AML-193 (cell line): ENCODE data around the gene LRRC8D.
A peak's percentile ranks its signal among the peaks of the same experiment; 100 is the strongest.

ENCODE experiments used
- DNase-seq, 2 experiments: peaks; one replicate each; lab custom pipeline; 2025; lab: John Stamatoyannopoulos, UW

LRRC8D gene

DNA sequence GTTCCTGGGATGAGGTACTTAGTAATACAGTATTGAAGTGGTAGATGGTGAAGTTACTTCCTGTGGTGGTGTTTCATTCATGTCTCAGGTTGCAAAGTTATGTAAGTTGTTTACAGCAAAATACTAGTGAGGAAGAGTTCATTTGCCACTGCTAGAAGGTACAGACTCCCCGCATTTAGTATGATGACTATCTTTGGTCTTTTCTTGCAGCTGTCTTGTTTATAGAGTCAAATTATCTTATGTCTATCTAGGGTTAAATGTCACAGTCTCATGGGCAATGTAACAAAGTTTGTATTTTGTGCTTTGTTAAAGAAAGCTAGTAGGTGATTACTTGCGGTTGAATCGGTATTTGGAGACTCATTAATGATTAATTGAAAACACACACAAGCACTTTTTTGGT lies 50.2 kb downstream of the LRRC8D start:
- DNase-seq, result no peak

DNA sequence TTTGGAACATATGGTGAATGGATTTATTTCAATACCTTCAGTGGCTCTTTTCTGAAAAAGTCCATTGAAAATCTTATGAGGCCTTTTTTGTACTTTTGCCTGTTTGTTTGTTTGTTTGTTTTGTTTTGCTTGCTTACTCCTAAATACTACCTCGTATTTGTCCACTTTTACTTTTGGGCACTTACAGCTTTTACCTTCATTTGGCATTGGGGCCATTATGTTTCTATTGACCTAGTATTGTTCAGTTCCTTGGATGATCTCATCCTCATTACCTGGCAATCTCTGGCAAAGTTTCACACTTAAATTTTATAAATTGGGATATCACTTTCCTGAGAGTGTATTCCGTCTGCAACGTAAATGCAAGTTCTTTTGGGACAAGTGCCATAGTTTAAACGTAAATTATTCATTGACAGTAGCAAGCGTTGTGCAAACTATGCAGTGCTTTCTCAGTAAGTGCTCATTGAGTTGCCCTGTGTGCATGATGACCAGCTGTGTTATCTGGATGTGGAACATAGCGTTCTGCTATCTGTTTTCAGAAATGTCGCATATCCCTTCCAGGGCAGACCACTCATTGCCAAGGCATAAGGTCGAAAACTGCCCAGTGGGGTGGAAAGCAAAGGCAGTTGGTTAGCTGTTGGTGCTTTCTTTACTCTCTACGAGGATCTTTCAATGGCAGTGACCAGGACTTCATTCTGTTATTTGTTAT lies 51.1 kb downstream of the LRRC8D start:
- DNase-seq, result no peak

DNA sequence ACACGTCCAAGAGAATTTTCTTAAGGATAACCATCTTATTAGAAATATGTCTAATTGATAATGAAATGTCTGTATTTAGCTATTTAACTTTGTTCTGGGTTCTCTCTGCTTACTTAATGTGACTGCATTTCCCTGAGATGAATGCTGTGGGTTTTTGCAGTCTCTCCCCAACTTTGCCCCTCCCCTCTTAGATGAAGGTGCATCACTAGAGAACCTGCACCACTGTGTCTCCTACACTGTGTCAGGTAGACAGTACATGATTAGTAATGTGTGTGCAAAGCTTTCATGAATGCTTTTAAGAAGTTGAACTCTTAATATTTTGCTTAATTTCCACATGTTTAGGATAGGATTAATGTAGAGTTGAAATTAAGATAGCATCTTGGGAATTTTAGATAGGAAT lies 51.7 kb downstream of the LRRC8D start:
- DNase-seq, result no peak

DNA sequence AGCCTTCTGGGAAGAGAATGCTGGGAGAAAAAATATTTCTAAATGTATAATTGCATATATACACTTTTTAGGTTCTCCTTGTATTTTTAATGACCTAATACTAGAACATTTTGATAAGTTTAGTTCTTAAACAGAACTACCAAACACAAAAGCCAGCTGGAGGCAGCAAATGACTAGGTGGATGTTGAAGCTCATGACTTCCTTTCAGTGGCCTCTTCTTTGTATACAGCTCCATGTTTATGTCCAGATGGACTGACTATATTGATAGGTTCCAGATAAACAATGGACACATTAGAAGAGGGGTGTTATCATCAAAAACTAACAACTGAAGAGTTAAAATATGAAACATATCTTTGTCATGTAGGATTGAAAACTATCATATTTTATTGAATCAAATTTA lies 52.5 kb downstream of the LRRC8D start:
- no peak for DNase-seq

DNA sequence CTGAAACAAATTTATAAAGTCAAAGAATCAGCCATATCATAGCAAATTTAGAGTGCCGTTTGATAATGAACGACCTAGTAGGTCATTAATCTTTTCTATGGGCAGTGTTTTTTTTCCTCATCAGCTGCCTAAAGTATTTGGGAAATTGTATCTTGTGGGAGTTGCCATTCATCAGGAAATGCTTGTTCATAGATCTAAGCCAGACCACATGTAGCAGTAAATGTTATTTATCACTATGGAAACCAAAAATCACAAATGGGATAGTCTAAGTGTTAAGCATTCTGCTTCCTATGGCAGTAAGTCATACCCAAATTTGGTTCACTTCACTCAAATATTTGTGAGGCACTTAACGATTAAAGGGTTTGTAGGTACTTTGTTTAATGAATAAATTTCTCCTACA lies 52.9 kb downstream of the LRRC8D start:
- no peak for DNase-seq

DNA sequence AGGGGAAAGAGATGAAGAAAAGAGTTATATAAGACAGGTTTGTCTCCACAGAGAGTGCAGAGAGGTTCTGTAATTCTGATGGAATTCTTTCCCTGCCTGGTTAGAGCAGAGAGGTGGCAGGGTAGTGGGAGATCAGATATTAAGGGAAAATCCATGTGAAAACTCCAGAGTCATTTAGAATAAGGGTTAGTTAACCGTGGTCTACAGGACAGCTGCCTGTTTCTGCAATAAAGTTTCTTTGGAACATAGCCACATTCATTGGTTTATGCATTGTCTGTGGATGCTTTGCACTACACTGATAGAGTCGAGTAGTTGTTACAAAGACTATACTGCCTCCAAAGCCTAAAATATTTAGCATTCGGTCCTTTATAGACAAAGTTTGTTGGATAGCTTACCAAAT lies 55.6 kb downstream of the LRRC8D start:
- no peak for DNase-seq

DNA sequence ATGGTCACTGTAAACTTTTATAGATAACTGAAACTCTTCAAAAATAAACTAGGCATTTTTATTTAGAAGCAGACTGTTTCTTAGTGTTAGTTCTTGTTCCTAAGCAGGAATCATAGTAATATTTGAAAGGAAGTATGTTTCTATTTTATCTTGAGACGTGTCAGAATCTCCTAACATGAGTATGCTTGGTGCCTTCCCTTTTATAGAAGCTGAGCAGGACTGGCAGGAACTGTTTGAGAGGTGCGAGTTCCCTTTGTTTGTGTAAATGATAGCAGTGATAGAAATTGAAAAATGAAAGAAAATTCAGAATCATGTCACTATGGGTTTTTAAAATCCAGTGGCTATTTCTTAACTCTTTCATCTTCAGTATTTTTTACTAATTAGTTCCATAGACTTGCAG lies 56.9 kb downstream of the LRRC8D start:
- DNase-seq, result no peak

DNA sequence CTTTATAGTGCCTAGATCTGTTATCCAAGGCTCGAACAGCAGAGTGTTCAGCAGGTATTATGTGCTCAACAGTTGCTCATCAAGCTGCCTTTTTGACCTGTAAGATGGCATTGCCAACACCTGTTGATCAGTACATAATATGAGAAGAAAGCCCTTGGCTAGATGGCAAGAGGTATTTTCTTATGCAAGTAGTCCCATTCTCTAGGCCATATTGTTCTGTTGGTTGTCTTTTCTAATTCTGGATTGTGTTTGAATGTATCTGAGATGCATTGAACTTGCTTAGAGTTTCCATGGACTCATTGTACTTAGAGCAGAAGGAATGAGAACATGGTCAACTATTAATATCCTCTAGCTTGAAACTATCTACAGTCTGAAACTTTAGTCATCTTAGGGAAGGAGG lies 57.4 kb downstream of the LRRC8D start:
- no peak for DNase-seq

DNA sequence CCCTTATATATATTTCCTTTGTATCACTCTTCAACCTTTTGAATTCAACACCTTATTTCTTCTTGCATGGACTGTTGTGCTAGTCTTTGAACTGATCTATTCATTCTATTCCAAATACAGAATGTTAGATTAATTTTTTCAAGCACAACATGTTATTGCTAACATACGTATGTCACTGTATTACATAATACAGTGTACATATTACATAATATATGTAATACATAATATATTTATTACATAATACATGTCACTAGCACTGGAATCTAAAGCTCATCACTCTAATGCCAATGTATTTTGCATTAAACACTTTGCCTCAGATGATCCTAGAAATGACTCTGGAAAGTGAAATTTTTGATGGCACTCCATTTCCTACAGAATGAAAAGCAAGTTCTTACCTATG lies 59.8 kb downstream of the LRRC8D start:
- no peak for DNase-seq

DNA sequence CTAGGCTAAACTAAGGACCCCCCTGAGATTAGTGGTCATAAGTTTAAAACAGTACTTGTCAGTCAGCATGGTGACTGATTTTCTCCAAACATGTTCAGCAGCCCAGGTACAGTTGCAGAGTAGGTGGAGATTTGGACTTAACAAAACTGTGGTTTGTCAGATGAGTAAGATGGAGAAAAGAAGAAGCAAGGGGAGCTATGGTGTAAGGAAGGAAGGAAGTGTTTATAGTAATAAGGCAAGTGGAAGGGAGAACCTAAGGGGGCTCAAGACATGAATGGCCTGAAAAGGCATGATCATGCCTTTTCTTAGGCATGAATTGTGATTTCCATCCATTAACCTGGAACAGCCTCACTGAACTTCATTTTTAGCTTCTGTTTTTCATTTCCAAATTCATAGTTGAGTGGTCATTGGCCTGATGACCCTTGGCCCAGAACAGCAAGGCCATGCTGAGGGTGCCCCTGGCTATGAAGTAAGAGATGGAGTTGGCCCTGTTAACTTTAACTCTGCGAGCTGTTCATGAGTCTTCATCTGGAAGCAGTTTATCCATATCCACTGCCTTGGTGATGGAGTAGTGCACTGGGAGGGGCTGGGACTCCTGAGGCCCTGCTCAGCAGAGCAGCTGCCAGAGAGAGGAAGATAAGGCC lies 60.7 kb downstream of the LRRC8D start:
- peak; percentile 14 to 37 for DNase-seq

DNA sequence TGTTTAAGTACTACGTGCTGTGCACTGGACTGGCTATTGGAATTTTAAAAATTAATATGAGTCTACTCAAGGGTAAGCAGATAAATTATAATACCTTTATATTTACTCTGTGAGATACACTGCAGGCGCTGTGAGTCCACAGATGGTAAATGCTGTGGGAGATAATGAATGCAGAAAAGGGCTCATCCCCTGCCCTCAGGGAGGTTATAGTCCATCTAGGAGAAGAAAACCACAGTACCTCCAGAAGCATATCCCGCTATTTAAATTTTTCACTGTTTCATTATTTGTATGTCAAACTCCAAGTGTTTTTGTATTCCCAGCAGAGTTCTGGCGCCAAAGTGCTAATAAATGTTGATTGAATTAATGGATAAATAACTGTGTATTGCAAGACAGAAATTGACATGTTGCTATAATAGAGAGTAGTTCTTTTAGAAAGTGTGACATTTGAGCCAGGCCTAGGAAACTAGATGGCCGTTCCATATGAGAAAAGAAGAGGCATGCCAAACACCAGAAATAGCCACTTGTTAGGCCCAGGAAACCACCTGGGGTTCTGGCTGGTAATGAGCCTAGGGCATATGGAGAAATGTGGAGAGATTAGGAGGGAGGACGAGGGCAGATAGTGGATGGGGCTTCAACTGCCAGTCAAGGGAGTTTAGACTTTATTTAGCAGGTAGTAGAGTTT lies 61.7 kb downstream of the LRRC8D start:
- DNase-seq, result no peak

DNA sequence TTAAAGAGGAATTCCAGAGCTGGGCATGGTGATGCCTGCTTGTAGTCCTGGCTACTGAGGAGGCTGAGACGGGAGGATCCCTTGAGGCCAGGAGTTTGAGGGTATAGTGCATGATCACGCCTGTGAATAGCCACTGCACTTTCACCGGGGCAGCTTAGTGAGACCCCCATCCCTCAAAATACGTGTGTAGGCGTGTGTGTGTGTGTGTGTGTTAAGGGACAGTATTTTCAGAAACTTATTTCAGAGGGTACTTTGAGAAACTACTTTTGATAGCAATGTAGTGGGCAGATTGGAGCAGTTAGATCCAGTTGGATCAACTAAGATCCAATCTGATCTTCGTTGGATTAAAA lies 62.2 kb downstream of the LRRC8D start:
- no peak for DNase-seq

DNA sequence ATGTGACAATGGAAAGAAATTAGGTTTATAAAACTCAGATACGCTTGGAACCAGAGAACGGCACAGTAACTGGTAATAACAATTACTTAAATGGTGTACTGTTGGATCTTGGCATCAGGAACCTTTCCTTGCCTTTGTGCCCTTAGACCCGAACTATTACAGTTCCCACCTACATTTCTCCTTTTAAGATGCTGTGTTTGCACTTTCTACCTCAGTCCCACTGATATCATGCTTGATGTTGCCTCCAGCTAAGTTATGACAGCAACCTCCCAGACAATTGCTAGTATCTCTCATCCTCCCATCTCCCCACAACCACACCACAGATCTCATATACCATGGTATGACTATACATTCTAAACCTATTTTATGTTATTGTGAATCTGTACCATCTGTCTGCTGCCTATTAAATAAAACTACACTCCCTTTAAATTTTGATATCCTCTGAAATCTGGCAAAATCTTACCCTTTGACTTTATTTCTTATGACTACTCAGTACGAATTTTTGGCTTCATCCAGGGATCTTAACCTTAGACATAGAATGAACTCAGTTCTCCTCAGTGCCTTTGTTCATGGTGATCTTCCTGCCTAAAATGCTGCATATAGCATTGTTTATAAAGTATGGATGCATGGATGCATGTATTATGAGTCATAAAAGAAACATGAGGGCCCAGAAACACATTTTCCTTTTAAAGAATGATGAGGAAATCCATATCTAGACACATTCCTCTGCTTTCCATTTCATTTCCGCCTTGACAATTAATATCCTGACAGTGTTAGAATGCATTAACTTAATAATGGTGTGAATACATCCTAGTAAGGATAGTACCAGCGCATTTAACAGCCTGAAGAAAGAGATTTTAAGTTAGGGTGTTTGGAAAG lies 64.1 kb downstream of the LRRC8D start:
- DNase-seq, result no peak

DNA sequence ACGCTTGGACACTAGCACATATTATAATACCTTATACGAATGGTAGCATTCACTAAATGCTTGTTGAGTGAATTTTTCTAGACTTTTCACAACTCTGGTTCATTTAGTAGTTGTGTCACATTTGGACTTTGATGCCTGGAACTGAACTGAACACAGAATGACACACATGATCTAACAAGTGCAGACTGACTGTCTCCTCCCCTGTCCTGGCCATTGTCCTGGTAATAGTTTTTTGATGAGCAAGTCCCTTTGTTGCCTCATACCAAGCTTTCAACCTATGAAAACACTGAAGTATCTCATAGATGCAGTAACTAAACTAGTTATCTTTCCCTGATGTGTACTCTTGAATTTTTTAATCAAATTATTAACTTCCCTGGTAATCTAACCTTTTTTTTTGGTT lies 66.4 kb downstream of the LRRC8D start:
- DNase-seq, result no peak

DNA sequence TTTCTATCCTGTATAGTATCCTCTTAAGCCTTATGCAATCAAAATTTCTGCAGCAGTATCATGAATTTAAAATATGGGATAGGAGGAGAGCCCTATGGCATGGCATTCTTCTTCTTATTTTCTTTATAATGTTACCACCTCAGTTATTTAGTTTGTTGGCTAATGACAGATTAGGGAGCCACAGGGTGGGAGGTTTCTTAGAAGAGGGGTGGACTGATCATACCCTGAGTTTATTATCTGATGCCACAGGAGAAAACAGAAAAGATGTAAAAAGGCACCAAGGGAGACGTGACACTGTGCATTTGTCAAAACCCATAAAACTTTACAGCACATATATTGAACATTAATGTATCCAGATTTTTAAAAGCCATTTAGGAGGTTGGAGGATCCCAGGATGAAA lies 66.9 kb downstream of the LRRC8D start:
- DNase-seq, result no peak

DNA sequence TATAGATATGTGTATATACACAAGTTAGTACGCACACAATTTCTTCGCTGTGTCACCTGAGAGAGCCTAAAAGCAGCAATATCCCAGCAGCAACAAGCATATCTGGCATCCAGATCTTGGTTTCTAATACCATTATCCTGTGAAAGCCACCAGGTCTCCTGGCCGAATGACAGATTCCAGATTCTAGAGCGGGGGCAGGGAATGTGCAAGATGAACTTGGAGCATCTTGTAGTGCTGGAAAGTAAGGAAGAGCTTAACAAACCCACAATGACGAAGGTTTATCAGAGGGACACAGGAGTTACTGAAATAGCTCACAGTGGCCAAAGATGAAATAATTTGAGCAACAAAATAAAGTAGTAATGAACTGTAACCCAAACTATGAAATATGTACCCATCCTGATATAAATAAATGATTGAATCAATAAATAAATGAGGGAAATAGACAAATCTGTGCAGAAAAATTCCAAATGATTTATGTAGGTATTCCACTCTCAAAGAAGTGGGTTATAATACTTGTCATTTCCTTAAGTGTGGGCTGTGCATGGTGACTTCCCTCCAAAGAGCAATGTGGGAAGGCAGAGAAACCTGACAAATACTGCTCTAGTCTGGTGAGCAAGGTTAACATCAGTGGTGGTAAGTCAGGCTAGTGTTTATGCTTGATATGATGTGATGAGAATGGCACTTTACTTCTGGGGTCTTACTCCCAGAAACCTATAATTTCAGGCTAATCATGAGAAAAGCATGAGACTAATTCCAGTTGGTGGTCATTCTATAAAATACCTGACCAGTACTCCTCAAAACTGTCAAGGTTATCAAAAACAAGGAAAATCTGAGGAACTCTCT lies 67.9 kb downstream of the LRRC8D start:
- DNase-seq, result no peak

DNA sequence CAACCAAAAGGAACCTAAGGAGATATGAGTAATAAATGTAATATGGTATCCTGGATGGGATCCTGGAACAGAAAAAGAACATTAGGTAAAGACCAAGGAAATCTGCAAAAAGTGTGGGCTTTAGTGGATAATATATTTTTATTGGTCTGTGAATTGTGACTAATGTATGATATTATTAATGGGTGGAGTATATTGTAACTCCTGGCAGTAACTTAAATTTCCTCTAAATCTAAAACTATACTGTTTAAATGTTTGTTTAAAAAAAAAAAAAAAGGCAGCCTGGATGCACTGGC lies 68.4 kb downstream of the LRRC8D start:
- no peak for DNase-seq

DNA sequence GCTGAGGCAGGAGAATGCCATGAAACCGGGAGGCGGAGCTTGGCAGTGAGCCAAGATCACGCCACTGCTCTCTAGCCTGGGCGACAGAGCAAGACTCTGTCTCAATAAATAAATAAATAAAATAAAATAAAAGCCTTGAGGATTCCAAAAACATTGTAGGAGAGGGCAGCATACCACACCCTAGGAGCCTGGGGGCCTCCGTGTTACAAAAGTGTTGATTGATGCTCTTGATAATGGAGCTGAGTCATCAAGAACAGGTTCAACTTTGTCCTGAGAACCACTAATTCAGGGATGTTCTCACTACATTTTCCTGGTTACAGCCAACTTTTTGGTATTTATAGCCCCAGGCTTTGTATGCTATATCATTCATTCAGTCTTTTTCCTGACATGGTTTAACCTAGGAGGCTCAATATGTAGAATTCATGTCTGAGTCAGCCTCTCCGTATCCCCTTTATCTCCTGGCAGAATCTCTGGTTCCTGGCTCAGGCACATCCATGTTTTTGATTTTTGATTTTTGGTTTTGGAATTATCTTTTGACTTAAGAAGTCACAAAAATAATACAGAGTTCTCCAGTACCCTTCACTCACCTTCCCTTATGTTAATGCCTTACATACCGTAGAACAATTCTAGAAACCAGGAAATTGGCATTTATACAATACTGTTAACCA lies 69.4 kb downstream of the LRRC8D start:
- DNase-seq, result no peak

DNA sequence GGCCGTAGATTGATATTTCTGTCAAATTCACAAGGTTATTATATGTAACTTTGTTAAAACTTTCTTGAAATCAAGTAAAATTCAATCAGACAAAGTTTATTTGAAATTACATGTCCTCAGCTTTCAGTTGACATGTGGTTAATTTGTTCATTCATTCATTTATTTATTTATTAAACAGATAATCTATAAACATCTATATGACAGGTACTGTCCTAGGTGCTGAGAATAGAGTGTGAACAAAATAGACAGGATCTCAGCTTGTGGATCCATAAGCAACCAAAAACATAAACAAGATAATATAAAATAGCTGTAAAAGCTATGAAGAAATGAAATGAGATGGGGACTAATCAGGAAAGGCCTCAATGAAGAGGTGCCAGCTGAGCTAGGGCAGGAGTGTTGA lies 72.0 kb downstream of the LRRC8D start:
- DNase-seq, result no peak

DNA sequence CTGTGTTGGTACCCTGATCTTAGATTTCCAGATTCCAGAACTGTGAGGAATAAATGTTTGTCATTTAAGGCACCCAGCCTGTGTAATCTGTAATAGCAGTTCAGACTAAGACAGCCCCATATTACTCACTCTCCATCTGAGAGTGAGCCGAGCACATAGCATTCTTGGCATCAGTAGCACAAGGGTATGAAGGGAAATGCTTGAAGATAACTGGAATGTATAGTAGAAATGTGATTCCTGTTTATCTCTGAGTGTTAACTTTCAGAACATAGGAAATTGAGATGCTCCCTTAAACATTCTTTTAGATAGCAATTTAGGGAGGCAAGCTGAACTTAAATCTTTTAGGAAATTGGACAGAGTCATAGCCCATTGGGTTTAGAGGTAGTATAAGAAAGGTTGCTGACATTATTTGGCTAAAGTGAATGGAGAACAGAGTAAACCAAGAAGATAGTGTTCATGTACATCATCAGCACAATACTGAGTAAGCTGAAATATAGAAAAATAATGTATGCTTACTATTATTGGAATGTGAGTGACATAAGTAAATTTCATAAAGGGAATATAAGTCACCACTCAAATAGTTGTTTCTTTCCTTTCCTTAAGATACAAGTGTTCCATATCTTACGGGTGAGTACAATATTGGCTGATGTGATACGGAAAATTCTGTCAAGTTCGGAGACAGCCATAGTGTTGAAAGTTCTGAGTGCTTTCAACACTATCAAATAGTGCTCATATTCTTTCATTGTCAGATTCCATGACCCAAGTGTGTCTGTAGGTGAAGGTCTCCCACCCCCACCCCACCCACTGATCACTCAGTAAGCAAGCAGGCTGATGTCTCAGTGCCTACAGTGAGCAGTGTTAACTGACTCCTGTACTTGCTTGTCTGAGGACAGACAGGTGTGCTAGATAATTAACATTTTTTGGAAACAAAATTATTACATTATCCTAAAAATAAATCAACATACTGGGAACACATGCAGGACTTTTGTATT lies 73.7 kb downstream of the LRRC8D start:
- DNase-seq, result no peak
